ENCODE data around the gene TRIM26.
"Not testable (repeated sequence)": the region's sequence is repeated elsewhere in the genome, so short reads cannot be mapped to it uniquely, and the experiment has no call there.

Gene TRIM26

GRCh38 chr6:30212865-30213666 is at the start of gene TRIM26:
Gene TRIM26, minus strand, starts transcription at chr6:30213406. Its CDS starts 14,303 bp downstream, at chr6:30199103.
- Histone ChIP-seq H3K4me3 (ENCODE audit: low read depth, low read length) (peak within 1 kb of the TSS; percentile 89), H3K36me3 (replicated peaks) (no peaks in the 10 kb centered on the region), H3K27me3 (replicated peaks) (no peaks in the 10 kb centered on the region), H3K27ac (peak within 1 kb of the TSS; percentile 77)
- DNase-seq, result peak; percentile 97
- in situ Hi-C loops (cut with HindIII; ENCODE audit: low pct_ligation_motif_present, low sequenced_read_pairs), result no loop called here
- no peak for TF ChIP-seq CTCF (IDR thresholded peaks at IDR 0.05; ENCODE audit: low read depth, low read length, missing control alignments)

- Histone ChIP-seq H3K27me3 (replicated peaks) (no peaks in the 10 kb centered on the region), H3K27ac (no peak overlapping the region), H3K36me3 (replicated peaks) (no peaks in the 10 kb centered on the region), H3K4me3 (ENCODE audit: low read depth, low read length) (peak overlapping the region; percentile 72)
- in situ Hi-C loops (cut with HindIII; ENCODE audit: low pct_ligation_motif_present, low sequenced_read_pairs), result no loop called here
- DNase-seq, result no peak
- no peak for TF ChIP-seq CTCF (IDR thresholded peaks at IDR 0.05; ENCODE audit: low read depth, low read length, missing control alignments)
These were observed 46.9 kb upstream of the TRIM26 start for GRCh38 chr6:30260036-30260504.

GRCh38 chr6:30259140-30260035 is 46.2 kb upstream of the TRIM26 start:
- Histone ChIP-seq H3K27ac (peak overlapping the region; percentile 55), H3K4me3 (ENCODE audit: low read depth, low read length) (peak overlapping the region; percentile 72), H3K27me3 (replicated peaks) (no peaks in the 10 kb centered on the region), H3K36me3 (replicated peaks) (no peaks in the 10 kb centered on the region)
- TF ChIP-seq CTCF (IDR thresholded peaks at IDR 0.05; ENCODE audit: low read depth, low read length, missing control alignments), result peak; percentile 50
- in situ Hi-C loops (cut with HindIII; ENCODE audit: low pct_ligation_motif_present, low sequenced_read_pairs), result no loop called here
- peak; percentile 73 for DNase-seq

- no peak for DNase-seq
- in situ Hi-C loops (cut with HindIII; ENCODE audit: low pct_ligation_motif_present, low sequenced_read_pairs), result no loop called here
- TF ChIP-seq CTCF (IDR thresholded peaks at IDR 0.05; ENCODE audit: low read depth, low read length, missing control alignments), result no peak
- Histone ChIP-seq H3K36me3 (replicated peaks) (no peaks in the 10 kb centered on the region), H3K4me3 (ENCODE audit: low read depth, low read length) (no peak overlapping the region), H3K27me3 (replicated peaks) (no peaks in the 10 kb centered on the region), H3K27ac (no peak overlapping the region)
These were observed 45.0 kb upstream of the TRIM26 start for GRCh38 chr6:30258204-30258603.

GRCh38 chr6:30252417-30252816 is 39.2 kb upstream of the TRIM26 start:
- H3K4me3 ChIP-seq (ENCODE audit: low read depth, low read length); in situ Hi-C loops (cut with HindIII; ENCODE audit: low pct_ligation_motif_present, low sequenced_read_pairs); DNase-seq; H3K36me3 ChIP-seq (replicated peaks); H3K27ac ChIP-seq; H3K27me3 ChIP-seq (replicated peaks): not testable (repeated sequence)

GRCh38 chr6:30244560-30244959 is 31.4 kb upstream of the TRIM26 start:
- Histone ChIP-seq H3K27ac (no peak overlapping the region), H3K27me3 (replicated peaks) (no peaks in the 10 kb centered on the region), H3K4me3 (ENCODE audit: low read depth, low read length) (no peak overlapping the region), H3K36me3 (replicated peaks) (no peaks in the 10 kb centered on the region)
- in situ Hi-C loops (cut with HindIII; ENCODE audit: low pct_ligation_motif_present, low sequenced_read_pairs), result no loop called here
- no peak for TF ChIP-seq CTCF (IDR thresholded peaks at IDR 0.05; ENCODE audit: low read depth, low read length, missing control alignments)
- DNase-seq, result no peak
